ENCODE data around the gene C1orf122. TPM values are rescaled to one million over a fixed set of nuclear protein-coding genes. Genes with fewer than 3 reads are reported as not detected.

Gene C1orf122
- total and polyA plus RNA-seq, 2 of the 8 experiments (the other 6 are each of a cell fraction or from before 2014, with no cell fraction given), result 32.1 to 36.9 TPM

DNA sequence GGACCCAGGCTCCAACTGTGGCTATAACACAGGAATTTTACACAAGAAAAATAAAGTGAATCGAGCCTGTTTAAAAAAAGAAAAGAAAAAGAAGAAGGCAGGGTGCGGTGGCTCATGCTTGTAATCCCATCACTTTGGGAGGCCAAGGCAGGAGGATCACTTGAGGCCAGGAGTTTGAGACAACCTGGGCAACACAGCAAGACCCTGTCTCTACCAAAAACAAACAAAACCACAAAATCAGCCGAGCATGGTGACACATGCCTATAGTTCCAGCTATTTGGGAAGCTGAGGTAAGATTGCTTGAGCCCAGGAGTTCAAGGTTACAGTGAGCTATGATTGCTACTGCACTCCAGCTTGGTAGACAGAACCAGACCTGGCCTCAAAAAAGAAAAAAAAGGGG is 34.1 kb downstream of the C1orf122 start:
- Histone ChIP-seq H3K18ac (ENCODE audit: extremely low read depth, low read length) (no peak overlapping the region), H3K23ac (ENCODE audit: insufficient read length) (no peak overlapping the region), H4K20me1 (replicated peaks in 1 of 2; ENCODE audit: control insufficient read depth in 1 of 2, insufficient read depth in 2 of 2, low read length in 2 of 2) (peaks cover 4 to 8% of the 10 kb centered on the region in 2 experiments), H2BK5ac (ENCODE audit: low read depth, low read length) (no peak overlapping the region), H3K79me2 (ENCODE audit: control insufficient read depth in 1 of 2, insufficient read depth in 2 of 2, low read length in 2 of 2) (peaks cover 0 to 2% of the 10 kb centered on the region in 2 experiments; a peak in 2 of 4 replicates), H2BK15ac (ENCODE audit: low read length) (no peak overlapping the region), H3K9me3 (ENCODE audit: insufficient read depth in 2 of 2, low read depth in 1 of 2, low read length in 1 of 2) (no peaks in the 10 kb centered on the region), H3K4ac (replicated peaks; ENCODE audit: insufficient read length, low read depth, low read length) (no peak overlapping the region), H3K9ac (replicated peaks in 1 of 4; ENCODE audit: extremely low read depth in 1 of 4, low read depth in 3 of 4, low read length in 3 of 4) (no peak overlapping the region), H4K91ac (replicated peaks; ENCODE audit: insufficient read length, low read length) (no peak overlapping the region), H3K56ac (replicated peaks; ENCODE audit: insufficient read length, low read depth, low read length) (no peak overlapping the region), H3K36me3 (ENCODE audit: control insufficient read depth in 2 of 4, insufficient read depth in 4 of 4, low read length in 3 of 4) (peaks cover 5 to 20% (median 14%) of the 10 kb centered on the region in 4 experiments; a peak in 6 of 8 replicates), H3K79me1 (ENCODE audit: low read depth, low read length) (no peaks in the 10 kb centered on the region), H2AK5ac (ENCODE audit: low read depth, low read length) (no peak overlapping the region), H3K27ac (ENCODE audit: low read depth, low read length) (no peak overlapping the region), H2BK20ac (ENCODE audit: low read length) (no peak overlapping the region), H2BK120ac (replicated peaks; ENCODE audit: low read depth, low read length) (no peak overlapping the region), H4K5ac (ENCODE audit: insufficient read length, low read depth, low read length) (no peak overlapping the region), H2AFZ (ENCODE audit: low read length) (no peak overlapping the region), H3K4me3 (ENCODE audit: extremely low read depth in 1 of 4, insufficient read depth in 2 of 4, low read depth in 3 of 4, low read length in 4 of 4) (no peak overlapping the region), H3K14ac (ENCODE audit: insufficient read length) (no peak overlapping the region), H2BK12ac (ENCODE audit: low read depth, low read length) (no peak overlapping the region), H4K8ac (ENCODE audit: extremely low read depth, insufficient read depth, low read length) (no peak overlapping the region), H3K27me3 (replicated peaks in 1 of 4; ENCODE audit: control insufficient read depth in 3 of 4, extremely low read depth in 1 of 4, insufficient read depth in 3 of 4, low read length in 3 of 4) (no peaks in the 10 kb centered on the region), H3K4me2 (ENCODE audit: insufficient read depth in 1 of 2, low read depth in 2 of 2, low read length in 2 of 2) (no peak overlapping the region), H3K4me1 (replicated peaks in 1 of 4; ENCODE audit: control insufficient read depth in 3 of 4, insufficient read depth in 4 of 4, low read length in 3 of 4) (no peaks in the 10 kb centered on the region), H3K23me2 (ENCODE audit: low read depth, low read length) (no peaks in the 10 kb centered on the region)
- 91% methylated on average over 3 of the region's 3 CpGs; no CpG with 5 or more reads in 1 of the 2 experiments for WGBS, 2 experiments (ENCODE audit: extremely low coverage in 1 of 2, insufficient coverage in 1 of 2, insufficient read length in 1 of 2, insufficient replicate concordance in 2 of 2, low coverage in 1 of 2, low lambda C conversion rate in 2 of 2, missing lambda C conversion rate in 1 of 2)
- ChIA-PET CTCF (ENCODE audit: partially characterized antibody) (interaction anchor here (0.7 to 1.2 kb wide), 2 partner anchors 30 to 371 kb away, joined by 3 read pairs; no protein-coding TSS in a partner anchor), POLR2A (ENCODE audit: partially characterized antibody) (interaction anchor here (1.5 kb wide), 1 partner anchor 18 kb away, joined by 3 read pairs; the partner anchor contains the start of gene MTF1)
- DNase-seq (ENCODE audit: low read depth in 1 of 2, low spot score in 2 of 2) (no peak), FAIRE-seq (no peak)
- TF ChIP-seq YY1 (IDR thresholded peaks at IDR 0.05; ENCODE audit: low read depth, low read length) (no peak), ZNF274 (IDR thresholded peaks at IDR 0.05; ENCODE audit: borderline replicate concordance, extremely low read depth, low read length) (no peak), SUZ12 (IDR thresholded peaks at IDR 0.05; ENCODE audit: low read length) (no peak), SIRT6 (IDR thresholded peaks at IDR 0.05; ENCODE audit: low read length) (no peak), TBP (IDR thresholded peaks at IDR 0.05; ENCODE audit: low read depth, low read length) (no peak), CBX8 (IDR thresholded peaks at IDR 0.05; ENCODE audit: borderline replicate concordance, low read depth, low read length) (no peak), BRCA1 (IDR thresholded peaks at IDR 0.05; ENCODE audit: low read depth, low read length) (no peak), KDM1A (IDR thresholded peaks at IDR 0.05; ENCODE audit: borderline replicate concordance, low read length) (no peak)
- TF ChIP-seq, protein P1, sequence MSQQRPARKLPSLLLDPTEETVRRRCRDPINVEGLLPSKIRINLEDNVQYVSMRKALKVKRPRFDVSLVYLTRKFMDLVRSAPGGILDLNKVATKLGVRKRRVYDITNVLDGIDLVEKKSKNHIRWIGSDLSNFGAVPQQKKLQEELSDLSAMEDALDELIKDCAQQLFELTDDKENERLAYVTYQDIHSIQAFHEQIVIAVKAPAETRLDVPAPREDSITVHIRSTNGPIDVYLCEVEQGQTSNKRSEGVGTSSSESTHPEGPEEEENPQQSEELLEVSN (IDR thresholded peaks at IDR 0.05), result no peak
